ENCODE measurements around the gene SPSB1. TPM values are rescaled to one million over a fixed set of nuclear protein-coding genes. Genes with fewer than 3 reads are reported as not detected.

SPSB1 gene
- polyA plus RNA-seq, 2 donors: 14.4 to 20.9 TPM

DNA sequence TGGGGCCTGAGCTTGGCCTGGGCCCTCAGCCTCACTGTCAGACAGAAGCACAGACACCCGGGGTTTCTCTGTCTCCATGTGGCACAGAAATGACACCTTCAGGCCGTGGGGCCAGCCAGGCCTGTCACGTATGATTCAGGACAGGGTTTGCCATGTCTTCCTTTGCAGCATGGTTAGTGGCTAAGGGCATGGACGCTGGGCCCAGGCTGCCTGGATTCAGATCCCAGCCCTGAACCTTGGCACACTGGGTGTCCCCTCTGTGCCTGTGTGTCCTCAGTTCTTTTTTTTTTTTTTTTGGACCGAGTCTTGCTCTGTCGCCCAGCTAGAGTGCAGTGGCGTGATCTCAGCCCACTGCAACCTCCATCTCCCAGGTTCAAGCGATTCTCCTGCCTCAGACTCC, 73.6 kb downstream of the SPSB1 start:
- Histone ChIP-seq H3K27ac (ENCODE audit: low read depth in 2 of 2, low read length in 1 of 2) (peak overlapping the region; percentile 6 to 34), H3K4me3 (ENCODE audit: low read depth in 1 of 2, low read length in 2 of 2) (no peak overlapping the region), H3K9me3 (ENCODE audit: control insufficient read depth in 2 of 2, insufficient read depth in 1 of 2, low read depth in 1 of 2, low read length in 1 of 2) (no peaks in the 10 kb centered on the region), H3K36me3 (ENCODE audit: control insufficient read depth in 2 of 2, insufficient read depth in 2 of 2, low read length in 1 of 2) (peaks cover 11 to 20% of the 10 kb centered on the region in 2 donors), H3K4me1 (ENCODE audit: control insufficient read depth in 2 of 2, insufficient read depth in 2 of 2, low read length in 1 of 2) (peaks cover 0 to 19% of the 10 kb centered on the region in 2 donors), H3K27me3 (ENCODE audit: control insufficient read depth in 1 of 2, insufficient read depth in 2 of 2, low read length in 2 of 2) (no peaks in the 10 kb centered on the region)
- WGBS, 2 donors: 79 to 81% methylated on average over 8 of the region's 8 CpGs

DNA sequence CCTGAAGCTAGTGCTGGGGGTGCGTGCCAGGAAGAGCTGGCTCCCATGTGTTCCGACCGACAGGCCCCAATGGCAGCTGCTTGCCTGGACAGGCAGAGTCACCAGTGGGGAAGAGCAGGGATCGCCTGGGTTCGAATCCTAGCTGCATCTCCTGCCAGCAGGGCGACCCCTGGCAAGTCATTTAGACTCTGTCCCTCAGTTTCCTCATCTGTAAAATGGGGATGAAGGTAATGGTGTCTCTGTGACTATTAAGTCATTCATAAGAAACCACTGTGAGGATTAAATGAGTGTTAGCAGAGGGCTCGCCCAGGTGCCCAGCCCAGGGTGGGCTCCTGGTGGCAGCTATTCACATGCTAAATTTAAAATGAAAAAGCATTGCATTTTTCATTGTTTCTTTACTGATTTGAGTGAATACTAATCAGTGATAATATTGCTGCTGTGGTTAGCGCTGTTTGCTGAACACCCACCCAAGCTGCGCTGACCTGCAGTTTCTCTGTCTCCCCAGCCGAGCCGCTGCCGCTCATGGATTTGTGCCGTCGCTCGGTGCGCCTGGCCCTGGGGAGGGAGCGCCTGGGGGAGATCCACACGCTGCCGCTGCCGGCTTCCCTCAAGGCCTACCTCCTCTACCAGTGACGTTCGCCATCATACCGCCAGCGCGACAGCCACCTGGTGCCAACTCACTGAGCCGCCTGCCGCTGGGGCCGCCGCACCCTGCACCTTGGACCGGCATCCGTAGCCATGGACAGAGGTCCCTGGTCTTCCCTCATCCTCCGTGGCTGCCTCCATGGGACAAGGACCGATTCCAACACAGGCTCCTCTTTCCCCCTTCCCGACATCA, 74.5 kb downstream of the SPSB1 start:
- Histone ChIP-seq H3K27ac (ENCODE audit: low read depth in 2 of 2, low read length in 1 of 2) (no peak overlapping the region), H3K36me3 (ENCODE audit: control insufficient read depth in 2 of 2, insufficient read depth in 2 of 2, low read length in 1 of 2) (peaks cover 11 to 16% of the 10 kb centered on the region in 2 donors), H3K27me3 (ENCODE audit: control insufficient read depth in 1 of 2, insufficient read depth in 2 of 2, low read length in 2 of 2) (no peaks in the 10 kb centered on the region)

DNA sequence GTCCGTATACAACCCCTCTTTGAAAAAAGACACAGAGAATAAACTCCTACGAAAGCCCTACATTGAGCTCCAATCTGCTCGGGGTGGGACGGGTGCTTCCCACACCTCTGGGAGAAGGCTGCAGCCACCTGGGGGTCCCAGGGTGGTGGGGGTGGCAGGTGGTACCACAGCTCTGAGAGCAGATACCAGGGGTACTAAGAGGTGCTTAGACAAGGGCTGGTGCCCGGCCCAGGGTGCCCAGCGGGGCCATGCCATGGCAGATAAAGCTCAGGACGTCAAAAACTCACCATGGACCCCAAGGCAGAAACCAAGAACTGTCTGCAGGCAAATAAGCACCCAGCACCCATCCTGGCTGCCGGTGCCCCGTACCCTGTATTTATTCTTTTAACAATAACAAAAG, 75.1 kb downstream of the SPSB1 start:
- peaks cover 0 to 26% of the 10 kb centered on the region in 2 donors for H3K4me1 ChIP-seq (ENCODE audit: control insufficient read depth in 2 of 2, insufficient read depth in 2 of 2, low read length in 1 of 2)

More for the DNA sequence above, 74.5 kb downstream of the SPSB1 start:
- Histone ChIP-seq H3K9me3 (ENCODE audit: control insufficient read depth in 2 of 2, insufficient read depth in 1 of 2, low read depth in 1 of 2, low read length in 1 of 2) (no peaks in the 10 kb centered on the region), H3K4me3 (ENCODE audit: low read depth in 1 of 2, low read length in 2 of 2) (no peak overlapping the region), H3K4me1 (ENCODE audit: control insufficient read depth in 2 of 2, insufficient read depth in 2 of 2, low read length in 1 of 2) (peaks cover 0 to 24% of the 10 kb centered on the region in 2 donors)
- WGBS, 2 donors: 89 to 91% methylated on average over 34 of the region's 34 CpGs

DNA sequence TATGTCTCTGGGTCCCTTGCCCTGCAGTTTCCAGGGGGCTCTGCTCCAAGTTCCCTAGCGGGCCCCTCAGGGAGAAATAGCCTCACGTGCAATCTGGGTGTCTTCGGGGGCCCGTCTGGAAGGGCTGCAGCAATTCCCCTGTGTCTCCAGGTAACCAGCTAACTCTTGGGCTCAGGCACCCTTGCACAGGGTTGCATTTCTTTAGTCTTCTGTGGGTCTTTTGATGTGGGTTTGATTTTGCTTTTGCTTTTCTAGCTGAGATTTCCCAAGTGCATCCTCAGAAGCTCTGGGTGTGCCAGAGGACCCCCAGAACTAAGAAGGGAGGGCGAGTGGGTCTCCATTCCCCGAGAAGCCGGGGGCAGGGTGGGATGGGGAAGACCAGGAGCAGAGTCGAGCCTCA, 75.7 kb downstream of the SPSB1 start:
- no peaks in the 10 kb centered on the region for H3K9me3 ChIP-seq (ENCODE audit: control insufficient read depth in 2 of 2, insufficient read depth in 1 of 2, low read depth in 1 of 2, low read length in 1 of 2)
- peaks cover 11 to 16% of the 10 kb centered on the region in 2 donors for H3K36me3 ChIP-seq (ENCODE audit: control insufficient read depth in 2 of 2, insufficient read depth in 2 of 2, low read length in 1 of 2)
- H3K27me3 ChIP-seq (ENCODE audit: control insufficient read depth in 1 of 2, insufficient read depth in 2 of 2, low read length in 2 of 2): no peaks in the 10 kb centered on the region
- 73% methylated on average over 8 of the region's 8 CpGs for WGBS, 2 donors
- no peak overlapping the region for H3K4me3 ChIP-seq (ENCODE audit: low read depth in 1 of 2, low read length in 2 of 2)
- H3K27ac ChIP-seq (ENCODE audit: low read depth in 2 of 2, low read length in 1 of 2): no peak overlapping the region
- H3K4me1 ChIP-seq (ENCODE audit: control insufficient read depth in 2 of 2, insufficient read depth in 2 of 2, low read length in 1 of 2): peaks cover 0 to 26% of the 10 kb centered on the region in 2 donors

More for the DNA sequence above, 75.1 kb downstream of the SPSB1 start:
- Histone ChIP-seq H3K9me3 (ENCODE audit: control insufficient read depth in 2 of 2, insufficient read depth in 1 of 2, low read depth in 1 of 2, low read length in 1 of 2) (no peaks in the 10 kb centered on the region), H3K4me3 (ENCODE audit: low read depth in 1 of 2, low read length in 2 of 2) (no peak overlapping the region), H3K27ac (ENCODE audit: low read depth in 2 of 2, low read length in 1 of 2) (no peak overlapping the region), H3K36me3 (ENCODE audit: control insufficient read depth in 2 of 2, insufficient read depth in 2 of 2, low read length in 1 of 2) (peaks cover 11 to 16% of the 10 kb centered on the region in 2 donors), H3K27me3 (ENCODE audit: control insufficient read depth in 1 of 2, insufficient read depth in 2 of 2, low read length in 2 of 2) (no peaks in the 10 kb centered on the region)
- 81 to 82% methylated on average over 9 of the region's 9 CpGs for WGBS, 2 donors

DNA sequence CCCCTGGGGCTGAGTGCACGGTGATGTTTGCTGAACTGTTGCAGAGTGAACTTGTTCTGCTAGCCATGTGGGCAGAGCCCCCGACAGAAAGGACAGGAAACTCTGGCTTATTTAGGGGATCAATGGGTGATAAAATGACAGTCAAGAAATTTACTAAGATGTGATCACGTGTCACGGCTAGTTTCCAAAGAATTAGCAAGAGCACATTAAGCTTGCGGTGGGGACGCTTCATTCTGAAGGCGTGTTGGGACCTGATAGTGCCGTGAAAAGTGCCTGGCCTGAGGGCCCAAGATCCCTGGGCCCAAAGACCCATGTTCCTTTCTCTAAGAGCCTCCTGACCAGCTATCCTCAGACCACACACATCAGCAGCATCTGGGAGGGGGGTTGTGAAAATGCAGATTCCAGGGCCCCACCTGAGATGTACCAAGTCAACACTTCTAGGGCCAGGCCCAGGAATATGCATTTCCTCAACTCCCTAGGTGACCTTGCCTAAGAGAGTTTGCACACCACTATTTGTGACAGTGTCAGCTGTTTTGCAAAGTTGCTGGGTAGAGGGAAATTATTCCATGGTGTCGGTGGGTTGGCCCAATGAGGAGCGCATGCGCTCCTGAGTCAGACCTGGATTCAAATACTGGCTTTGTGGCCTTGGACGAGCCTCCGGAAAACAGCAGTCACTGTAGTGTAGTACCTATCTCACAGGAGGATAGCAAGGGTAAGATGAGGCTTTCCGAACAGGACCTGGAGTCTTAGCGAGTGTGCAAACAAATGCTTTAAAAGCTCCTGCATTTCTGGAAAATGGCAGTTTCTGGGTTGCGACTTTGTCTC, 77.5 kb downstream of the SPSB1 start:
- no peak overlapping the region for H3K4me3 ChIP-seq (ENCODE audit: low read depth in 1 of 2, low read length in 2 of 2)
- H3K9me3 ChIP-seq (ENCODE audit: control insufficient read depth in 2 of 2, insufficient read depth in 1 of 2, low read depth in 1 of 2, low read length in 1 of 2): no peaks in the 10 kb centered on the region
- no peaks in the 10 kb centered on the region for H3K27me3 ChIP-seq (ENCODE audit: control insufficient read depth in 1 of 2, insufficient read depth in 2 of 2, low read length in 2 of 2)
- H3K36me3 ChIP-seq (ENCODE audit: control insufficient read depth in 2 of 2, insufficient read depth in 2 of 2, low read length in 1 of 2): peaks cover 11 to 16% of the 10 kb centered on the region in 2 donors
- 67 to 77% methylated on average over 16 of the region's 16 CpGs for whole genome bisulfite sequencing, 2 donors
- peak overlapping the region; percentile 61 to 66 for H3K27ac ChIP-seq (ENCODE audit: low read depth in 2 of 2, low read length in 1 of 2)
- H3K4me1 ChIP-seq (ENCODE audit: control insufficient read depth in 2 of 2, insufficient read depth in 2 of 2, low read length in 1 of 2): peaks cover 0 to 23% of the 10 kb centered on the region in 2 donors

DNA sequence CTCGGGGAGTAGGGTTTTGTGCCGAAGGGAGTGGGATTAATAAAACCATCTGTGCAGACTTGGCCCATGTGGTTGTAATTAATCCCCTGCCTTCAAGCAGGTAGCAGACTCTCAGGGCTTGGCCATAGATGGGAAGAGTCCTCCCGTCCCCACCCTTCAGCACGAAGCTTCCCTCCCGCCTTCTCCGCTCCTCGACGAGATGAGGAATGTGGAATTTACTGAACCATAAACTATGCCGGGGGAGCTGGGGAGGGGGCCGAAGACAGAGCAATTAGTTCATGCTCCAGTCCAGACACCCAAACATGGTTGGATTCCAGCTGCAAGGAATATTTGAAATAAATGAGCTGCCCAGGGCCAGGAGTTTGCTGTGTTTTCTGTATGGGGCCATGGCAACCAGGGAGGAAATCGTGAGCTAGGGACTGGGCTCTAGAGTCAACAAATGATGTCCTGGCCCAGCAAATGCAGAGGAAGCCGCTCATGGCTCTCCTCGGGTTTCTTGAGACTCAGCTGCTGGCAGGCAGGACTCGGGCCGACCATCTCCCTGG, 78.8 kb downstream of the SPSB1 start:
- H3K27me3 ChIP-seq (ENCODE audit: control insufficient read depth in 1 of 2, insufficient read depth in 2 of 2, low read length in 2 of 2): no peaks in the 10 kb centered on the region
- H3K36me3 ChIP-seq (ENCODE audit: control insufficient read depth in 2 of 2, insufficient read depth in 2 of 2, low read length in 1 of 2): peaks cover 11 to 16% of the 10 kb centered on the region in 2 donors
- H3K4me1 ChIP-seq (ENCODE audit: control insufficient read depth in 2 of 2, insufficient read depth in 2 of 2, low read length in 1 of 2): peaks cover 0 to 25% of the 10 kb centered on the region in 2 donors
- 26 to 41% methylated on average over 15 of the region's 15 CpGs for WGBS, 2 donors
- H3K4me3 ChIP-seq (ENCODE audit: low read depth in 1 of 2, low read length in 2 of 2): no peak overlapping the region
- no peaks in the 10 kb centered on the region for H3K9me3 ChIP-seq (ENCODE audit: control insufficient read depth in 2 of 2, insufficient read depth in 1 of 2, low read depth in 1 of 2, low read length in 1 of 2)
- H3K27ac ChIP-seq (ENCODE audit: low read depth in 2 of 2, low read length in 1 of 2): peak overlapping the region; percentile 38 to 78

DNA sequence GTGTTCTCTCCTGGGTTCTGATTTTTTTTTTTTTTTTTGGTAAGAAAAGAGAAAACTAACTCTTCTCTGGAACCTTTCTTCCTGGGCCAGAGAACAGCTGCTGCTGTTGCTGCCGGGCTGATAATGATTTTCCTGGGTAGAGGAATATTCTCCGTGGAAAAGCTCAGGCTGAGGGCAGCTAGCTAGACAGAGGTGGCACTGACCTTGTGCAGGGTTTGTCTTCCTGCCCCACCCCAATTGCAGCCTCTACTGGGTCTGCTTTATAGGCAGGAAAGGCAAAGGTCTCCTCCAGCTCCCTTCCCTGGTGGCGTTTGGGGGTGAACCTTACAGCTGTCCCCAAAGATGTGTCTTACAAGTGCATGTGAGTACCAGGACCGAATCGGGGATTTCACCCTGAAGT, 79.3 kb downstream of the SPSB1 start:
- Histone ChIP-seq H3K4me3 (ENCODE audit: low read depth in 1 of 2, low read length in 2 of 2) (no peak overlapping the region), H3K36me3 (ENCODE audit: control insufficient read depth in 2 of 2, insufficient read depth in 2 of 2, low read length in 1 of 2) (peaks cover 11 to 16% of the 10 kb centered on the region in 2 donors), H3K4me1 (ENCODE audit: control insufficient read depth in 2 of 2, insufficient read depth in 2 of 2, low read length in 1 of 2) (peaks cover 0 to 25% of the 10 kb centered on the region in 2 donors), H3K9me3 (ENCODE audit: control insufficient read depth in 2 of 2, insufficient read depth in 1 of 2, low read depth in 1 of 2, low read length in 1 of 2) (no peaks in the 10 kb centered on the region), H3K27me3 (ENCODE audit: control insufficient read depth in 1 of 2, insufficient read depth in 2 of 2, low read length in 2 of 2) (no peaks in the 10 kb centered on the region), H3K27ac (ENCODE audit: low read depth in 2 of 2, low read length in 1 of 2) (peak overlapping the region; percentile 38 to 78)
- 50 to 51% methylated on average over 5 of the region's 5 CpGs for WGBS, 2 donors

DNA sequence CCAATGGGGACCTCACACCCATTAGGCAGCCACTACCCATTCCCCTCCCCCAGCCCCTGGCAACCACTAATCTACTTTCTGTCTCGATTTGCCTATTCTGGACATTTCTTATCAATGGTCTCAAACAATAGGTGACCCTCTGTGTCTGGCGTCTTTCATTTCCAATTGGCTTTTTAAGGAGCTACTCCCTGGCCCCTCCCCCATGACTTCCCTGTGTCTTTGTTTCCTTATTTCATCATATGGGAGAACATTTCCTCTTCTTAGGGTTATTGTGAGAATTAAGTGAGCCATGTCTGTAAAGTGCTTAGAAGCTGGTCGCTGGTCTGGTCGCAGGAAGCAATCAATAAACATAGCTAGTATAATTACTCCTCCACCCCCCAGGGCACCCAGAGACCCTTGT, 80.9 kb downstream of the SPSB1 start:
- Histone ChIP-seq H3K4me1 (ENCODE audit: control insufficient read depth in 2 of 2, insufficient read depth in 2 of 2, low read length in 1 of 2) (peaks cover 0 to 28% of the 10 kb centered on the region in 2 donors), H3K27ac (ENCODE audit: low read depth in 2 of 2, low read length in 1 of 2) (peak overlapping the region; percentile 29 to 56)

DNA sequence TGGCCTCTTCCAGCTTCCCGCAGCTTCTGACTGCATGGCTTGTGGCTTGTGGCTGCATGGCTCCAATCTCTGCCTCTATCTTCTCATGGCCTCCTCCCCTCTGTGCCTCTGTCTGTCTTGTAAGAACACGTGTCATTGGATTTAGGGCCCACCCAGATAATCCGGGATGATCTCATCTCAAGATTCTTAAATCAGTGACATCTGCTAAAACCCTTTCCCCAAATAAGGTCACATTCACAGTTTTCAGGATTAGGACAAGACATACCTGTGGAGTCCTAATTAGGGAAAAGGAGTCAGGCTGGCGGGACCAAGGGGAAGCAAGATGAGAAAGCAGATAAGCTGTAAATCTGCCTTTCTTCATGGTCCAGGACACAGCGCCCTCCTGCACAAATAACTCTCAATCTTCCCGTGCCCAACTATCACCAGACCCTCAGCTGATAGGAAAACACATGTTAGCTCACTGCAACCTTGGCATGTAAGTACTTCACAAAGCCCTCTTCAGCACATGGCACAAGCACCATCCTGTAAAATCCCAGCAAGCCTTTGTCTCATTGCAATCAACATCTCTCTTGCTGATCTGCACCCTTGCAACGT, 82.2 kb downstream of the SPSB1 start:
- peak overlapping the region; percentile 70 to 78 for H3K27ac ChIP-seq (ENCODE audit: low read depth in 2 of 2, low read length in 1 of 2)
- H3K4me1 ChIP-seq (ENCODE audit: control insufficient read depth in 2 of 2, insufficient read depth in 2 of 2, low read length in 1 of 2): peaks cover 0 to 23% of the 10 kb centered on the region in 2 donors
- WGBS, 2 donors: 82 to 86% methylated on average over 7 of the region's 7 CpGs
- H3K4me3 ChIP-seq (ENCODE audit: low read depth in 1 of 2, low read length in 2 of 2): no peak overlapping the region
- H3K27me3 ChIP-seq (ENCODE audit: control insufficient read depth in 1 of 2, insufficient read depth in 2 of 2, low read length in 2 of 2): no peaks in the 10 kb centered on the region
- H3K36me3 ChIP-seq (ENCODE audit: control insufficient read depth in 2 of 2, insufficient read depth in 2 of 2, low read length in 1 of 2): peaks cover 0 to 2% of the 10 kb centered on the region in 2 donors
- no peaks in the 10 kb centered on the region for H3K9me3 ChIP-seq (ENCODE audit: control insufficient read depth in 2 of 2, insufficient read depth in 1 of 2, low read depth in 1 of 2, low read length in 1 of 2)

More for the DNA sequence above, 80.9 kb downstream of the SPSB1 start:
- Histone ChIP-seq H3K36me3 (ENCODE audit: control insufficient read depth in 2 of 2, insufficient read depth in 2 of 2, low read length in 1 of 2) (peaks cover under 1 to 3% of the 10 kb centered on the region in 2 donors), H3K9me3 (ENCODE audit: control insufficient read depth in 2 of 2, insufficient read depth in 1 of 2, low read depth in 1 of 2, low read length in 1 of 2) (no peaks in the 10 kb centered on the region), H3K4me3 (ENCODE audit: low read depth in 1 of 2, low read length in 2 of 2) (no peak overlapping the region), H3K27me3 (ENCODE audit: control insufficient read depth in 1 of 2, insufficient read depth in 2 of 2, low read length in 2 of 2) (no peaks in the 10 kb centered on the region)
- WGBS, 2 donors: 62 to 64% methylated on average over 4 of the region's 4 CpGs

Measured in esophagus (tissue), 2 donors.